GM10266 (cell line): ENCODE measurements around the gene CHAF1A.

ENCODE experiments used
- DNase-seq: peaks from one replicate; pipeline ENCODE4 v3.0.0; 2012; ENCODE audit errors: extremely low spot score
- CTCF ChIP-seq: IDR thresholded peaks from 2 replicates; pipeline ENCODE4 v1.5.1; 2012; ENCODE audit warnings: mild to moderate bottlenecking, low read depth; ENCODE audit not compliant: control insufficient read depth, insufficient read depth; ENCODE audit errors: missing control alignments

The CHAF1A gene

GRCh38 chr19:4414144-4414799 is 11.8 kb downstream of the CHAF1A start:
- DNase-seq, result no peak
- TF ChIP-seq CTCF, result no peak

GRCh38 chr19:4414800-4415321 is 12.4 kb downstream of the CHAF1A start:
- TF ChIP-seq CTCF, result no peak
- no peak for DNase-seq

GRCh38 chr19:4415352-4415751 is 12.9 kb downstream of the CHAF1A start:
- DNase-seq, result no peak
- no peak for TF ChIP-seq CTCF

- no peak for TF ChIP-seq CTCF
Observed at GRCh38 chr19:4416268-4416667, 13.8 kb downstream of the CHAF1A start.

GRCh38 chr19:4423416-4424126 is 21.1 kb downstream of the CHAF1A start:
- no peak for DNase-seq
- TF ChIP-seq CTCF, result no peak

More at GRCh38 chr19:4416268-4416667, 13.8 kb downstream of the CHAF1A start:
- DNase-seq, result no peak

GRCh38 chr19:4425537-4425936 is 23.1 kb downstream of the CHAF1A start:
- DNase-seq, result no peak
- no peak for TF ChIP-seq CTCF
